GM18870 (cell line): ENCODE data around the gene ANO2.

ENCODE experiments used
- ATAC-seq: cut with Tn5 transposase; IDR thresholded peaks from one replicate; pipeline ENCODE4 v1.9.1; 2021; ENCODE audit warnings: moderate library complexity; ENCODE audit not compliant: unreplicated experiment

Gene ANO2

GRCh38 chr12:5964913-5965900 lies 20.1 kb upstream of the ANO2 start:
- ATAC-seq: no peak

DNA sequence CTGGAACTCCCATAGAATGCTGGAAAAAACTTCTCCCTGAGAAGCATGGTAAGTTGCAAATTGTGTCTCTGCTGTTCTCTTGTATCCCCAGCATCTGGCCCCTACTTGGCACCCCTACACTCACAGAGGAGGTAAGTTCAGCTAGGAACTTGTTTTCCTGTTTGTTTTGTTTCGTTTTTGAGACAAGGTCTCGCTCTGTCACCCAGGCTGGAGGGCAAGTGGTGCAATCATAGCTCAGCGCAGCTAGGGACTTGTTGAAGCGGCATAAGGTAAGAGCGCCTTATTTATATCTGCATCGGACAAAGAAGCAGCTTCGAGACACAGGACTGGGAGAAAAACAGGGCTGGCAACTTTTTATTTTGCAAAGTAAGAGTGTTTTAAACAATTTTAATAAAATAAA lies 18.5 kb upstream of the ANO2 start:
- ATAC-seq: no peak

- no peak for ATAC-seq
Measured at GRCh38 chr12:5960783-5961182, 15.7 kb upstream of the ANO2 start.

- no peak for ATAC-seq
Measured at GRCh38 chr12:5956987-5957386, 11.9 kb upstream of the ANO2 start.

GRCh38 chr12:5954661-5955060 lies 9.6 kb upstream of the ANO2 start:
- no peak for ATAC-seq

- no peak for ATAC-seq
Measured at GRCh38 chr12:5953835-5954586, 9.0 kb upstream of the ANO2 start.

GRCh38 chr12:5952031-5952430 lies 7.0 kb upstream of the ANO2 start:
- ATAC-seq: no peak

DNA sequence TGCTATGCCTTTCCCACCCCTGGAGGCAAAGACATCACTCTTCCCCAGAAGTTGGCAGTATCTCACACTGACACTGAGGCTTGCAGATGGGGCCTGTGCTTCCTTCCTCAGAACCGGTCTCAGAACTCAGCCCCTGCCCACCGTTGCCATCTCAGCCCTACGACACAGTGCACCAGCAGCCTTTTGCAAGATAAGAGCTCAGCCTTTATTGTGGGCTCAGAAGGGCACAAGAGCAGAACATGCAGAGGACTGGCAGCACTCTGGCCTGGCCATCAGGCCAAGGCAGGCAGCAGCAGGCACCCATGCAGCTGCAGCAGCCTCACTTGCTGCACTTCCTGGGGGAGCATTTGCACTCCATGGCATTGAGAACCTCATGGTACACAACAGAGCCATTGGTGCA lies 3.6 kb upstream of the ANO2 start:
- no peak for ATAC-seq

DNA sequence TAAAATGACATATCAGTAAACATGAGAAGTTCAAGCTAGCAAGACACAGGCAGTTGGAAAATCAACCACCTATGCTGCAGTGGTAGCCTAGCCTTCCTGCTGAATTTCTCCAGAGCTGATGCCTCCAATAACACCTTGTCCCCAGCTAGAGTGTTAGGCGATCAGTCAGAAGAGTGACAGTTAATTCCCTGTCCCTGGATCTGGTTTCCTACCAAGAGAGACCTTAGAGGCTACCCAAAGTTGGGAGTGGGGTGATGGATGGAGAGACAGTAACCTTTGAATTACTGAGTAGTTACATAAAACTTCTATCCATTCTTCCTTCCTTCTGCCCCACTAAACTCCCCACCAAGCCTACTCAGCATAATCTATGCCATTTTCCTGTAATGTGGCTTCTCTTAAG lies 1.9 kb upstream of the ANO2 start:
- no peak for ATAC-seq

- no peak for ATAC-seq
Measured at GRCh38 chr12:5946388-5946787, 1.3 kb upstream of the ANO2 start.

- no peak for ATAC-seq
Measured at GRCh38 chr12:5944688-5945070, 380 bp downstream of the ANO2 start.

DNA sequence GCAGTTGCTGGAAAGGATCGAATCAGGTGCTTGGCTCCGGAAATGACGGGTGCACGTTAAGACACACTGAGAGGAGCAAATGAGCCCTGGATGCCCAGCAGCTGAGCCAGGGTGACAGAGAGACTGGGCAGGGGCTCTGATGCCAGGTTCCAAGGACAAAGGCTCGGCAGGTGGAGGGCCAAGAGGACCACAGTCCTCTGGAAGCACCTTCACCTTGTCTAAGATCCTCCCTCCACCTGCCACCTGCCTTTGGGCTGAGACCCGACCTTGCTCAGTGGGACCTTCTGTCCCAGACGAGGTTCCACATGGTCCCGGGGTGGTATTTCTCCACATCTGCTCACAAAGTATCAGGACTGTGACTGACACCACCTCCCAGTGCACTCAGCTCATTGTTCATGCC lies 1.0 kb downstream of the ANO2 start:
- ATAC-seq: no peak

- ATAC-seq: no peak
Measured at GRCh38 chr12:5941907-5942306, 3.2 kb downstream of the ANO2 start.

DNA sequence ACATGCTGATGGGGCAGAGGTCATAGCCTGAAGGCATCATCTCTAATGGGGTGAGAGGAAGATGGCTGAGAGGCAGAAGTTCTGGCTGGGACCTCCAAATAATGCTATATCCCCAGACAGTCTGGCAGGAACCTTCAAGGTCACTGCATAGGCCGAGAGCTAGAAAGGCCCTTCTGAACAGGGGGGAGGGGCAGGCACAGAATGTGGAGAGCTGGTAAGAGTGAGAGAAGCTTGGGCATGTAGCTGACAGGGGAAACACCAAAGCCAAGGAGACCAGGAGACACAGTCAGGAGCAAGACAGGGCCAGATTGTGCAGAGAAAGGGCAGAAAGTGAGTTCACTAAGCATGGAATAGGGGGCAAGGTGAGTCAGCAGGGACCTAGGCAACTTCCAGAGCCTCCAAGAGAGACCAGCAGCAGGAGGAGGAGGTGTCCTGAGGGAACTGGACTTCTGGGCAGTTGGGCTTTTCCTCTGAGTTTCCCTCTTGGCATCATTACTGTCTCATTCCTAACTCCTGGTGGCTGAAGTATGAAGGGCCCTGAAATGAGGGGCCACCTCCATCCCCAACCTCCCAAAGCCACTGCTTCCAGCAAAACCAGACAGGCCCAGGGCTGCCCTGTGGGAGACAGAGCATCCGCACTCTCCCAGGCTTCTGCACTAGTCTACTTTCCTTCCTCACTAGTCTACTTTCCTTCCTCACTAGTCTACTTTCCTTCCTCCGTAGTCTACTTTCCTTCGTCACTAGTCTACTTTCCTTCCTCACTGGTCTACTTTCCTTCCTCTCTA lies 17.1 kb downstream of the ANO2 start:
- ATAC-seq: no peak

DNA sequence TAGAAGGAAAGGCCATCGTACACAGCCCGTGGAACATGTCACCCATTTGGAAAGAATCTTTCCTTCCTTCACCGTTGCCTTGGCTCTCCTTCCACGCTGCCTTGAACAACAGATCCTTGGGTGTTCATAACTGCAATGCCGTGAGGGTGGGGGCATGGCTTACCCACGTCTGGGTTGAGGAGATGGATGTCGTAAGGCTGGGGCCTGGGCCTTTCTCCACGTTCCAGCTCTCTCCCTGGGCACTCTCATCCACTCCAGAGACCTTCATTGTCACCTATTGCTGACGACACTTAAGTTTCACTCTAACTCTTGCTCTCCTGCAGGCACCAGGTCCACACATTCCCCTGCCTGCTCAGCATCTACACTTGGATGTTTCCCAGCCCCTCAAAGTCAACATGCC lies 19.4 kb downstream of the ANO2 start:
- ATAC-seq: no peak

DNA sequence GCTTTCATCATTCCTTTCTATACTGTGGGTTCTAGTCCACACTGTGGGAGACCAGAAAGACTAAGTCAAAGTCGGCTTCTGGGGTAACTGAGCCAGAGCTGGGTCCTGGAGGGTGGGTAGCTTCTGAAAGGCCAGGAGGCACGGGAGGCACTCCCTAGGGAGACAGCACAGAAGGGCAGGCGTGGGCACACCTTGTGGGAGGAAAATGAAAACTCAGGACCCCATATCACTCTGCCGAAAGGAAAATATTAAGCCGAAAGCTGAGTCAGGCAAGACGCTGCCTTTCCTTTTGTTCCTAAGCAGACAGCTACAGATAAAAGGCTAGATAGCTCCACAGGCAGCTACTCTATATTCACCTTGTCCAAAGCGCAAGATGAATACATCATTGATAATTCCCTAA lies 20.7 kb downstream of the ANO2 start:
- no peak for ATAC-seq

GRCh38 chr12:5923751-5924150 lies 21.3 kb downstream of the ANO2 start:
- ATAC-seq: no peak

- no peak for ATAC-seq
Measured at GRCh38 chr12:5923043-5923605, 21.9 kb downstream of the ANO2 start.

DNA sequence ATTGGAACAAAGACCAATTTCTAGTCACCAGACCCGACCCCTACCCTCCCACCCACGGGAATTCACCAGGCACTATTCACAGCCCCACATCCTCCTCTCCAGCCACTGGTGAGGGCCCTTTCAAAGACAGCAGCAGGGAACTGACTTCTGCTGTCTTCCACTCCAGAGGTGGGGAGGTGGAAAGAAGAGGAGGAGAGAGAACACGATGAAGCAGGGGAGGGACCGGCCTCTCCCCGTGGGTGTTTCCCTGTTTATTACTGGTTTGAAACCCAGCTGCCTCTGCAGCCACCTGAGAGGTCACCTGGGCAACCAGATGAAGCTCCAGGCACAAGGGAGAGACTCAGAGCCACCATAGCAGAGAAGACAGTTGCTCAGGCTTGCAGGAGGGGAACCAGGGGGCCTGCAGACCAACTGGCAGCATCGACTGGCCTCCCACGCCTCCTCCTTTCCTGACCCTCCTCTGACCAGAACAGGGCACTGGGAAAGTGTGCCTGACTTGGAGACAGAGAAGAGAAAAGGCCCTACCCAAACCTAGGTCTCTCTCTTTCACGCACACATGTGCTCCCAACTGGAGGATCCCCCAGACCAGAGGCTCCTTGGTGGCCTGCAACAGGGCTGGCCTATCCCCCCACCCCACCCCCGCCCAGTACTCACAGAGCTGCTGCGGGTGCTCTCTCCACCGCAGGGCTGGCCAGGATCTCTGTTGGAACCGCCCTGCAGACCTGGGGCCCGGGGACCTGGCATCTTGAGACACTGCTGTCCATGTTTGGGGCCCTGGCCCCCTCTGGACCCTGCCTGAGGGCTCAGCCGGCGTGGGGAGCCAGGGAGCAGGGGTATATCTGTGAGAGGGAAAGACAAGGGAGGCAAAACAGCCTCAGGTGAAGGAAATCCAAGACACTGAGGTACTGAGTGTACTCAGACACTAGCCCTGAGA lies 22.8 kb downstream of the ANO2 start:
- ATAC-seq: no peak
